NCI-H446 (cell line): ENCODE measurements around the gene PPP1R37.
A peak's percentile ranks its signal among the peaks of the same experiment; 100 is the strongest.

Experiments
- DNase-seq, 2 experiments: peaks; one replicate each; lab custom pipeline; 2025; lab: John Stamatoyannopoulos, UW

Gene PPP1R37

GRCh38 chr19:45070861-45071544 lies 22.0 kb upstream of the PPP1R37 start:
- DNase-seq = no peak

GRCh38 chr19:45071545-45071938 lies 21.4 kb upstream of the PPP1R37 start:
- no peak for DNase-seq

DNA sequence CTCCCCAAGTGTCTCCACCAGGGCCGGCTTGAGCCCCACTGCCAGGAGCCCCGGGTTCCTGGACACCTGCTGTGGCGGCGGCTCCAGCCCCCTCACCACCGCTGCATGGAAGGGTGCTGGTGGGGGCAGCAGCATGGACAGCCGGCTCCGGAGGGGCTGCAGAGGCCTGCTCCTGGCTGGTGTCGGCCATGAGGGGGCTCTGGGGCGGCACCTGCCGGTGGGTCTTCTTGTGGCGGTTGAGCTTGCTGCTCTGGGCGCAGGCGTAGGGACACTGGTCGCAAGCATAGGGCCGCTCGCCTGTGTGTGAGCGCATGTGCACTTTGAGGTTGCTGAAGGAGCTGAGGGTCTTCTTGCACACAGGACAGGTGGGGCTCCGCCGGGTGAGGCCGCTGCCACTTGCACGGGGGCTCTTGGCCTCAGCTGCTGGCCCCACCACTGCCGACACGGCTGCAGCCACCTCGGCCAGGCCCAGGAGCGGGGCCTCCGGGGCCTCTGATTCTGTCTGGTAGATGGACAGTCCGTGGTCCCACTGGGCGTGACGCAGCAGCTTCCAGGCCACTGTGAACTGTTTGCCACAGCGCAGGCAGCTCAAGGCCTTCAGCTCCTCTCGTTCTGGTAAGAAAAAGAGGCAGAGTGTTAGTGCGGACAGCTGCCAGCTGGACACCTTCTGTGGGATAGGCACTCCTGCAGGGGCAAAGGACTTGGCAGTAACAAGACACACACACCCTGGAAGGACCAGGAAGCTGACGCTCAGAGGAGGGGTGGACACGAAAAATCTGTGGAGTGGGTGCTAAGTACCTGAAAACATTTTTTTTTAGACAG lies 20.8 kb upstream of the PPP1R37 start:
- no peak for DNase-seq

- DNase-seq = no peak
Measured at GRCh38 chr19:45074744-45075300, 18.2 kb upstream of the PPP1R37 start.

DNA sequence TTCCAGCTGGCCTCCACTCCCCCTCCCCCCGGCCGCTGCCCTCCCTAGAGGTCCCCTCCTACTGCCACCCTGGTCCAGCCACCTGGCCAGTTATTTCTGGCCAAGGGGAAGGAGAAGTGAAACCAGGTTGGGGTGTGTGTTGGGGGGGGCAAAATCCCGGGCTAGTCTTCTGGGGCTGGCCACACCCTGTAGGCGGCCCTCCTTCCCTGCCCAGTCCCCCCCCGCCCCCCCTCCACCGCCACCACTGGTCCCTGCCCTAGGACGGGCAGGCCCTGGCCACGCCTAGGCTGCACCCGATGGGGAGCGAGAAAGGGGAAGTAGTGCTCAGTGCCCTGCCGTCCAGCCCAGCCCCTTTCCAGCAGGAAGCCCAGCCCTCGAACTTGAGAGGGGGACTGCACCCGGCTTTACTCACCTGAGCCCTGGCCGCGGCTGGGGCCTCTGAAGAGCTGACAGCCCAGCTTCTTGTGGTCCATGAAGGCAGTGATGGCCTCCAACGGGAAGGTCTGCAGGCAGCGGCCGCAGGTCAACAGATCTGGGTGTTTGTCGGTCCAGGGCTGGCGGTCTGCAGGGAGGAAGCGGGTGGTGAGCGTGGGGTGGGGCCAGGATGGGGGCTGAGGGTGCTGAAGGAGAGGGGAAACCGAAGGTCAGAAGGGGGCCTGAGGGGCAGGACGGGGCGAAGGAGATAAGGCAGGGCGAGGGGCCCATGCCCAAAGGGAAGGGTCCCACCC lies 17.5 kb upstream of the PPP1R37 start:
- DNase-seq = peak in 1 of 2 experiments; percentile 56

- DNase-seq = peak; percentile 33 to 82
Measured at GRCh38 chr19:45076029-45076850, 16.7 kb upstream of the PPP1R37 start, which contains the start of gene ZNF296. TSS of gene ZNF296 (minus strand) at chr19:45076478. CDS start at chr19:45076373, 105 bp downstream.

DNA sequence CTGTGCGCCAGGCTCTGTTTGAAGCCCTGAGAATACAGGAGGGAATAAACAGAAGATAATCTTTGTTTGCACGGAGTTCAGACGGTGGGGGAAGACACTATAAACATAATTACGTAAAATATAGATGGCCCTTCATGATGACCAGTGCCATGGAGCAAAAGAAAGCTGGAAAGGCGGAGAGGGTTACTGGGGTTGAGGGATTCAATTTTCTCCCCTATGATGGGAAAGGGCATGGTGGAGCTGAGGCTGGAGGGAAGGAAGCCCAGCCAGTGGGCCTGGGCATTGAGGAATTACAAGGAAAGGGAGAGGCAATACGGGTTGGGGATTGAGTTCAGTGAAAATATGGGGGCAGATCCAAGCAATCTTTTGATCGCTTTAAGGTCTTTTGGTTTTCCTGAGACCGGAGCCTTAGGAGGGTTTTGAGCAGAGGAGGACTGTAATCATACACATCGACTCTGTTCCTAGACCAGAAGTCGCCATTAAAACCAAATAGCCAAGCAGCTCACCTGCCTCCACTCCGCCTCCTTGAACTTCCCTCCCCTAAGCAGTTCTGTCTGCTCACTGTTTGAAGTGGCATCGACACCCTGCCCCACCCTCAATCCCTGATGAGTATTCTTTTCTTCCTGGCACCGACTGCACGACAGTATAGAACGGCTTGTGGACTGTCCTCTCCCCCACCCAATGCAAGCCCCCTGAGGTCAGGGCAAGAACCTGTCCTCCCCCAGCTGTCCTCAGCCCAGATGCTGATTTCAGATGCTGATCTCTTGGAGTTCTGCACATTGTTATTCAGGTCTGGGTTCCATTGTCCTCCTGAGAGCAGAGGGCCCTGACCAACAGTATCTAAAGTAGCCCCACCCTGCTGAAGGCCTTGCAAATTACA lies 15.9 kb upstream of the PPP1R37 start:
- no peak for DNase-seq

DNA sequence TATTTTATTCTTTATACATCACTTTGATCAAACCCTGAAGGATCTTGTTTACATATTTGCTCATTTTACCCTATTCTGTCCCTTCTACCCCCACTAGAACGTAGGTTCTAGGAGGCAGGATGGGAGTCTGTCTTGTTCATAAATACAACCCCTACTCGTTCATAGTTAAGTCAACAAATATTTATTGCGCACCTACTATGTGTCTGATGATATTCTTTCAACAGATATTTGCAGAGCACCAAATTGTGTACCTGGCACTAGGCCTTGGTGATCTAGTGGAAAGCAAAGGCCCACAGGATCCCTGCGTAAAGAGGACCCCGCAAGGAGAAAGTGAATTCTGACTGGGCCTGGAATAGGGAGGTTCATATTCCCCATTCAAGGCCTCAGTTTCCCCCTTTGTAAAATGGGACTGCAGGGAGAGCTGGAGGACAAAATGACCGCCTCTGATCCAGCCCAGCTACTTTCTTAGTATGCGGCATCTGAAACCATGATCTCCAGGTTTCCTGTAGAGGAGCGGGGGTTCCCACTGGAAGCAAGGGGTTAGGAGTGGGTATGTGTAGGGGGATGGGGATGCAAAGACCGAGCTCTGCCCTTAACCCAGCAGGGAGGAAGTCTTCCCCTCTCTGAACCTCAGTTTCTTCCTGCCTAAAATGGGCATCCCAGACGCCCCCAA lies 14.5 kb upstream of the PPP1R37 start:
- no peak for DNase-seq

GRCh38 chr19:45079063-45079910 lies 13.7 kb upstream of the PPP1R37 start, which contains the start of gene GEMIN7:
TSS of gene GEMIN7 (plus strand) at chr19:45079260. CDS start at chr19:45090115, 10,855 bp downstream.
- DNase-seq = peak; percentile 49 to 86

DNA sequence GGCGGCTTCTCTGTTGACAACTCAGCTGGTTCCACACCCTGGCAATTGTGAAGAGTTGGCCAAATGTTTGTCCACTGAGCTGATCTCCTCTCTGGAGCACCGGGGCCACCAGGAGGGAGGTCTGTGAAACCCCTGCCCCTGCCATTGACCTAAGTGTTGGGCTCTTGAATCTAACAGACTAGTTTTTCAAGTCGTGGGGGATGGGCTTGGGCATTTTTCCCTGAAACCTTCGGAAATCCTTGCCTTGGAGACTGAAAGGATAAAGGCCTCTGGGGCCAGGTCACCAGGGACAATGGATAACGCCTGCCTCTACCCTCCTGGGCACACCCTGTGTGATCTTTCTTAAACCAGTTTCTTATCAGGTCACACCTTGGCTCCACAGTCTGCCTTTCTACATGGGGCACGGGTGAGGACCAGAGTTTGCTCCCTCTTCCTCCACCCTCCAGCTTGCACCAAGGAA lies 13.0 kb upstream of the PPP1R37 start:
- no peak for DNase-seq

DNA sequence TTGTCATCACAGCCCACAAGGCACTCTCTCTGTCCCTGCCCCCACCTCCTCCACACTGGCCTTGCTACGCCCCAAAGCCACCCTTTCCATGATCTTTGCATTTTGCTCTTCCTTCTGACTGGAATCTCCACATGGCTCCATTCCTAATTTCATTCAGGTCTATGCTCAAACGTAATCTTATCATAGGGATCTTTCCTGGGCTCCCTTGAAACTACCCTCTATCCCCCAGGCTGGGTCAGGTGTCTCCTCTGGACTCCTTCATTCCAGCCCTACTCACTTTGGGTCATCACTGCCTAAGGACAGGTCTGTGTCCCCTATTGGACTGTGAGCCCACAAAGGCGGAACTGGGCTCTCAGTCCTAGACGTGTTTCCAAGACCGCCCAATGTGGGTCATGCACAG lies 10.8 kb upstream of the PPP1R37 start:
- DNase-seq = no peak

- DNase-seq = no peak
Measured at GRCh38 chr19:45086480-45086879, 6.5 kb upstream of the PPP1R37 start.

DNA sequence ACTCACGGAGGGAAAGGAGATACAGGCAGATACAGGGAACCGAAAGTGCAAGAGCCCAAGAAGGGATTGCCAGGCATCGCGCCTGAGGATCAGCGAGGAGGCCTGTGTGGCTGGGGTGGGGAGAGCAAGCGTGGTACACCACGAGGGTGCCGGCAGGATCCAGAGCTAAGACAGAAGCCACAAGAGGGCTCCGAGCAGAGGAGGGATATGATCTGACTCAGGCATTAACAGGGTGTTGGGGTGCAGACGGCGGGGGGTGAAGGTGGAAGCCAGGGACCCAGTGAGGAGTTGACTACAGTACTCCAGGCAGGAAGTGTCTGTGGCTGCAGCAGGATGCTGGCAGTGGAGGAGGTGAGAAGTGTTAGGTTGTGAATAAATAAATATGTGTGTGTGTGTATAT lies 5.4 kb upstream of the PPP1R37 start:
- no peak for DNase-seq

DNA sequence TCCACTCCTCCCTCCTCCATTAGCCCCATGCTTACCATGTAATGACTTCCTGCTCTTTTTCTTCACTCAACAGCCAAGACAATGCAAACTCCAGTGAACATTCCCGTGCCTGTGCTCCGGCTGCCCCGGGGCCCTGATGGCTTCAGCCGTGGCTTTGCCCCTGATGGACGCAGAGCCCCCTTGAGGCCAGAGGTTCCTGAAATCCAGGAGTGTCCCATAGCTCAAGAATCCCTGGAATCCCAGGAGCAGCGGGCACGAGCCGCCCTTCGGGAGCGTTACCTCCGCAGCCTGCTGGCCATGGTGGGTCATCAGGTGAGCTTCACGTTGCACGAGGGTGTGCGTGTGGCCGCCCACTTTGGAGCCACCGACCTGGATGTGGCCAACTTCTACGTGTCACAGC lies 2.9 kb upstream of the PPP1R37 start:
- no peak for DNase-seq

DNA sequence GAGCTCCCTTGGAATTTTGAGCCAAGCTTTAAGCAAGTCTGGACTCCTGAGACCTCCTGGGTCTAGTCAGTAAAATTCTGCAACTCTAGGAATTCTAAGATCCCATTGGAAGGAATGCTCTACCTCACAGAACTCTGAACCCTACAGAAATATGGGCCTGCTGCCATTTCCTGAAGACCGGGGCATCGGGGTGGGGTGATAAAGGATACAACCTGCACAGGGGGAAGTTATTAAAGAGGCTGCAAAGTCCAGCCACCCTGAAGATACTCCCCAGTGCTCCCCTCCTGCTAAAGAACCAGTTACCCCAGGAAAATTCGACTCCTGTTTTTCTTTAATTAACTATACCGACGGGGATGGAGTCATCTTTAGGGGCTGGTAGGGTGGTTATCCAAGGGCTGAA lies 2.4 kb upstream of the PPP1R37 start:
- no peak for DNase-seq

DNA sequence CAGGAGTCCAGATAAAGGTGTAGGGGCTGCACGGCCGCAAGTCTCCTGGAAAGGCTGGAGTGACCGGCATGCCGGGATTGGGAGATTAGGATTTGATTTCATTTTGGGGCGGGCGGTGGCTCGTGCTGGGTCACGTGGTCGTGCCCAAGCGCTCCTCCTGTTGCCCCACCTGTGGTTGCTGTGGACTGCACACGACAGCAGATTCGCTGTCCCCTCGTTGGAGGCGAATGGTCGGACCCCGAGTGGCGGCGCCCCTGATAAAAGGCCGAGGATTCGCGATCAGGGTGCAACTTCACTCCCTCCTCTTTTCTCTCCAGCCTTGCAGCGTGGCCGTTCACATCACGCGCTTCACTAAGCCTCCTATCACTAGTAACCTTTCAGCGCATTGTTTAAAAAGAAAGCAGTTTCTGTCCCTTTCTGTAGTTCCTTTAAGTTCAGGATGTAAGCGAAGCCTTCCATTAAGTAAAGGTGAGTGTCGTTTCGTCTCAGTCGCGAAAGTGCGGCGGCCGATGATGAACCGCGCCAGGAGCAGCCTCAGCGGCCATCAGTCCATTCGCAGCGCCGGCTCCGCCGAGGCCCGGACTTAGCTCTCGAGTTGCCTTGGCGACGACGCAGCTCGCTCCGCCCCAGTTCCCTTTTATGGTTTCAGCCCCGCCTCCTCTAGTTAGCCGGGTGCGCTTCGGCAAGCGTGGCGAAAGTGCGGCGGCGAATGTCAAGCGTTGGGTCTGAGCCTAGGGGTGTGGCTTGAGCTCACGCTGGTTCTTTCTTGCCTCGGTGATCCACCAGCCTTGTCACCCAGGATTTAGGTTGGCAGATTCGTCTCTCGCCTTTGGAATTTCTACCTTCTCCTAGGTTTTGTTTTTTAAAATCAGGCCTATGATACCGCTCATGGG lies 1.7 kb upstream of the PPP1R37 start:
- DNase-seq = no peak

GRCh38 chr19:45094137-45094536 lies 1.2 kb downstream of the PPP1R37 start:
- no peak for DNase-seq

- DNase-seq = no peak
Measured at GRCh38 chr19:45094707-45095106, 1.7 kb downstream of the PPP1R37 start.
